Gastroesophageal sphincter (tissue), 4 donors: ENCODE measurements around the gene NEU2. TPM values are rescaled to one million over a fixed set of nuclear protein-coding genes. Genes with fewer than 3 reads are reported as not detected.

Experiments
- ATAC-seq: fragments of 150-250 bp; one replicate; pipeline ENCODE4 v1.9.1; 2016; ENCODE audit warnings: mild to moderate bottlenecking, moderate library complexity
- H3K27ac ChIP-seq, 4 donors: fragments of 200-600 bp; sonication (generic) in 3 of 4; 1 replicate in 3 of 4; 2 replicates in 1 of 4; pipeline ENCODE4 v1.5.1; 2016 to 2019
- H3K27me3 ChIP-seq: fragments of 200-600 bp; sonication (generic); one replicate; pipeline ENCODE4 v1.5.1; 2019
- H3K36me3 ChIP-seq, 2 donors: fragments of 200-600 bp; sonication (generic); one replicate each; pipeline ENCODE4 v1.5.1; 2019; ENCODE audit warnings: control low read depth in 1 of 2
- H3K4me1 ChIP-seq, 3 donors: fragments of 200-600 bp; sonication (generic); 1 replicate in 2 of 3; 2 replicates in 1 of 3; pipeline ENCODE4 v1.5.1; 2016 to 2019; ENCODE audit warnings: control low read depth in 2 of 3
- H3K4me3 ChIP-seq, 2 donors: fragments of 200-600 bp; sonication (generic); one replicate each; pipeline ENCODE4 v1.5.1; 2019; ENCODE audit warnings: mild to moderate bottlenecking in 1 of 2, moderate library complexity in 1 of 2
- H3K9me3 ChIP-seq, 3 donors: fragments of 200-600 bp; sonication (generic); one replicate each; pipeline ENCODE4 v1.5.1; 2017 to 2019; ENCODE audit warnings: control low read depth in 2 of 3
- CTCF ChIP-seq, 4 experiments: fragments of 200-600 bp in 2 of 4; fragments of 450-650 bp in 2 of 4; sonication (generic) in 1 of 4; IDR thresholded peaks; one replicate each; pipeline ENCODE4 v1.5.1; 2017 to 2019; ENCODE audit warnings: antibody characterized with exemption in 4 of 4, mild to moderate bottlenecking in 2 of 4, moderate library complexity in 2 of 4
- EP300 ChIP-seq: sonication (generic); formaldehyde crosslinking; IDR thresholded peaks from one replicate; pipeline ENCODE4 v1.6.1; 2017; ENCODE audit warnings: antibody characterized with exemption, mild to moderate bottlenecking
- POLR2A ChIP-seq, 2 donors: fragments of 450-650 bp; IDR thresholded peaks; one replicate each; pipeline ENCODE4 v1.6.1; 2017; ENCODE audit warnings: antibody characterized with exemption in 2 of 2, mild to moderate bottlenecking in 2 of 2, moderate library complexity in 1 of 2
- POLR2AphosphoS5 ChIP-seq: sonication (generic); formaldehyde crosslinking; IDR thresholded peaks from one replicate; pipeline ENCODE4 v1.6.1; 2017; ENCODE audit warnings: antibody characterized with exemption
- WGBS, 2 donors: methylation state at CpG; one replicate each; pipeline ENCODE4 v1.1.5; 2018; ENCODE audit warnings: low coverage in 1 of 2; 5-methylcytosine and 5-hydroxymethylcytosine counted together
- total RNA-seq, 4 donors: library from RNA; depleted of rRNA; stranded (reverse); fragments of >200 nt; gene quantifications; one replicate each; pipeline ENCODE4 v1.1.0, GENCODE V29; 2016

NEU2 gene
- total RNA-seq, 4 donors from 2014 or later = not detected

GRCh38 chr2:233084488-233084887 is 52.0 kb downstream of the NEU2 start:
- peak overlapping the region in 3 of 4 donors; percentile 70 to 74 (median 70) for H3K27ac ChIP-seq
- H3K27me3 ChIP-seq = no peaks in the 10 kb centered on the region
- no peaks in the 10 kb centered on the region for H3K36me3 ChIP-seq
- no peaks in the 10 kb centered on the region for H3K9me3 ChIP-seq
- TF ChIP-seq EP300 = no peak
- TF ChIP-seq POLR2A (IDR thresholded peaks at IDR 0.05) = no peak
- TF ChIP-seq POLR2AphosphoS5 = no peak
- TF ChIP-seq CTCF (IDR thresholded peaks at IDR 0.05) = no peak
- peaks cover 0 to 9% (median 3%) of the 10 kb centered on the region in 3 donors for H3K4me1 ChIP-seq
- WGBS, 2 donors = 45 to 74% methylated on average over 7 to 11 of the region's 13 CpGs
- no peak overlapping the region for H3K4me3 ChIP-seq
- peak; percentile 68 for ATAC-seq

Other genes with a start within 250 kb of the NEU2 start
- 10 to 100 TPM in 1 of 4 donors, 1 to 10 TPM in 1, under 1 TPM in 1, not detected in 1; 0.54 to 11.6 (median 2.2) TPM for gene SNORC, start 162.4 kb upstream of the NEU2 start, total RNA-seq
- under 1 TPM in 3 of 4 donors, not detected in 1; 0.40 to 0.49 (median 0.46) TPM for gene NGEF, start 19.4 kb upstream of the NEU2 start, total RNA-seq
- 10 to 100 TPM in 2 of 4 donors, 1 to 10 TPM in 2; 6.5 to 12.4 (median 9.3) TPM for gene INPP5D, start 27.7 kb downstream of the NEU2 start, total RNA-seq
- 10 to 100 TPM; 24.0 to 46.1 (median 33.8) TPM for gene ATG16L1, start 219.0 kb downstream of the NEU2 start, total RNA-seq